Colonic mucosa (tissue), 4 donors: ENCODE results near the gene ADAMTS2. TPM values are rescaled to one million over a fixed set of nuclear protein-coding genes. Genes with fewer than 3 reads are reported as not detected.

Source experiments
- DNase-seq: peaks from one replicate; pipeline ENCODE4 v3.0.0-alpha.2; 2020
- H3K27ac ChIP-seq: fragments of 200-600 bp; one replicate; pipeline ENCODE4 v1.8.0; 2021
- H3K27me3 ChIP-seq: fragments of 200-600 bp; one replicate; pipeline ENCODE4 v1.8.0; 2021
- H3K36me3 ChIP-seq: fragments of 200-600 bp; one replicate; pipeline ENCODE4 v1.8.0; 2021
- H3K4me1 ChIP-seq: fragments of 200-600 bp; one replicate; pipeline ENCODE4 v1.8.0; 2021; ENCODE audit warnings: mild to moderate bottlenecking
- H3K4me3 ChIP-seq: fragments of 200-600 bp; one replicate; pipeline ENCODE4 v1.8.0; 2021
- H3K9ac ChIP-seq, 2 donors: one replicate each; pipeline ENCODE4 v1.7.0; 2013; ENCODE audit warnings: control low read depth in 2 of 2, low read depth in 2 of 2, low read length in 2 of 2
- H3K9me3 ChIP-seq: fragments of 200-600 bp; one replicate; pipeline ENCODE4 v1.8.0; 2021
- intact Hi-C: fragments of 100-400 bp; cut with DNase I; formaldehyde crosslinking; loops from one replicate; pipeline ENCODE4 v1.14.1; 2022
- total RNA-seq, 2 donors: library from RNA; stranded (reverse); fragmentation: NEBNext Ultra II Directional in 1 of 2; extraction: Animal tissue kit (Norgen Biotek cat#: 25700) in 1 of 2; gene quantifications; one replicate each; pipeline ENCODE4 v1.2.1, GENCODE V29; 2021
- TF ChIP-seq, protein P1 (sequence below): fragments of 200-600 bp; IDR thresholded peaks from one replicate; pipeline ENCODE4 v1.8.0; 2022; ENCODE audit warnings: antibody characterized with exemption, mild to moderate bottlenecking
- donor health status: healthy.
- donor health status: DM: no; HTN: no; CAD: no.
- donor health status: DM: no; HTN: no; CAD: no.

ADAMTS2 gene
- total RNA-seq, 2 donors from 2014 or later, result 2.9 to 4.0 TPM

GRCh38 chr5:179270581-179271427, 74.5 kb downstream of the ADAMTS2 start:
- intact Hi-C loops, result no loop called here
- no peak overlapping the region for H3K4me3 ChIP-seq
- no peaks in the 10 kb centered on the region for H3K9me3 ChIP-seq
- TF ChIP-seq, protein P1, sequence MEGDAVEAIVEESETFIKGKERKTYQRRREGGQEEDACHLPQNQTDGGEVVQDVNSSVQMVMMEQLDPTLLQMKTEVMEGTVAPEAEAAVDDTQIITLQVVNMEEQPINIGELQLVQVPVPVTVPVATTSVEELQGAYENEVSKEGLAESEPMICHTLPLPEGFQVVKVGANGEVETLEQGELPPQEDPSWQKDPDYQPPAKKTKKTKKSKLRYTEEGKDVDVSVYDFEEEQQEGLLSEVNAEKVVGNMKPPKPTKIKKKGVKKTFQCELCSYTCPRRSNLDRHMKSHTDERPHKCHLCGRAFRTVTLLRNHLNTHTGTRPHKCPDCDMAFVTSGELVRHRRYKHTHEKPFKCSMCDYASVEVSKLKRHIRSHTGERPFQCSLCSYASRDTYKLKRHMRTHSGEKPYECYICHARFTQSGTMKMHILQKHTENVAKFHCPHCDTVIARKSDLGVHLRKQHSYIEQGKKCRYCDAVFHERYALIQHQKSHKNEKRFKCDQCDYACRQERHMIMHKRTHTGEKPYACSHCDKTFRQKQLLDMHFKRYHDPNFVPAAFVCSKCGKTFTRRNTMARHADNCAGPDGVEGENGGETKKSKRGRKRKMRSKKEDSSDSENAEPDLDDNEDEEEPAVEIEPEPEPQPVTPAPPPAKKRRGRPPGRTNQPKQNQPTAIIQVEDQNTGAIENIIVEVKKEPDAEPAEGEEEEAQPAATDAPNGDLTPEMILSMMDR, result no peak
- H3K4me1 ChIP-seq, result no peaks in the 10 kb centered on the region
- H3K27ac ChIP-seq, result no peak overlapping the region
- no peaks in the 10 kb centered on the region for H3K36me3 ChIP-seq
- H3K9ac ChIP-seq, result no peak overlapping the region
- no peaks in the 10 kb centered on the region for H3K27me3 ChIP-seq
- DNase-seq, result peak; percentile 18

GRCh38 chr5:179269781-179270543, 75.3 kb downstream of the ADAMTS2 start:
- TF ChIP-seq, protein P1, result no peak
- H3K36me3 ChIP-seq, result no peaks in the 10 kb centered on the region
- intact Hi-C loops, result no loop called here
- peak; percentile 9 for DNase-seq
- H3K4me1 ChIP-seq, result no peaks in the 10 kb centered on the region
- no peak overlapping the region for H3K9ac ChIP-seq
- H3K9me3 ChIP-seq, result no peaks in the 10 kb centered on the region
- no peak overlapping the region for H3K4me3 ChIP-seq
- no peak overlapping the region for H3K27ac ChIP-seq
- H3K27me3 ChIP-seq, result no peaks in the 10 kb centered on the region

DNA sequence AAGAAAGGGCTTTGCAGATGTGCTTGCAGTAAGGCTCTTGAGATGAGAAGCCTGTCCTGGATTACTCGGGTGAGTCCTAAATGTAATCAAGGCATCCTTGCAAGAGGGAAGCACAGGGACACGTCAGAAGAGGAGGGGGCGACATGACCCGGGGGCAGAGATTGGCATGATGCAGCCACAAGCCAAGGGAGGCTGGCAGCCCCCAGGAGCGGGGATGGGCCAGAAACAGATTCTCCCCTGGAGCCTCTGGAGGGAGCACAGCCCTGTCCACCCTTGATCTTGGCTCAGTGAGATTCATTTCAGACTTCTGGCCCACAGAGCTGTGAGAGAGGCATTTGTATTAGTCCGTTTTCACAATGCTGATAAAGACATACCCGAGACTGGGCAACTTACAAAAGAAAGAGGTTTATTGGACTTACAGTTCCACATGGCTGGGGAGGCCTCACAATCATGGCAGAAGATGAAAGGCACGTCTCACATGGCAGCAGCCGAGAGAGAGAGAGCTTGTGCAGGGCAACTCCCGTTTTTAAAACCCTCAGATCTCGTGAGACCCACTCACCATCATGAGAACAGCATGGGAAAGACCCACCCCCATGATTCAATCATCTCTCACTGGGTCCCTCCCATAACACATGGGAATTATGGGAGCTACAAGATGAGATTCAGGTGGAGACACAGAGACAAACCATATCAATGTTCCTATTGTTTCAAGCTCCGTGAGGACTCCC, 76.1 kb downstream of the ADAMTS2 start:
- Histone ChIP-seq H3K9me3 (no peaks in the 10 kb centered on the region), H3K27me3 (no peaks in the 10 kb centered on the region), H3K9ac (no peak overlapping the region), H3K27ac (no peak overlapping the region), H3K4me3 (no peak overlapping the region), H3K4me1 (no peaks in the 10 kb centered on the region), H3K36me3 (no peaks in the 10 kb centered on the region)
- TF ChIP-seq, protein P1, result no peak
- DNase-seq, result peak; percentile 12
- intact Hi-C loops, result no loop called here

GRCh38 chr5:179268399-179268952, 76.8 kb downstream of the ADAMTS2 start:
- H3K27me3 ChIP-seq, result no peaks in the 10 kb centered on the region
- H3K9me3 ChIP-seq, result no peaks in the 10 kb centered on the region
- TF ChIP-seq, protein P1, result no peak
- H3K9ac ChIP-seq, result no peak overlapping the region
- no peak overlapping the region for H3K4me3 ChIP-seq
- DNase-seq, result peak; percentile 14
- H3K27ac ChIP-seq, result no peak overlapping the region
- intact Hi-C loops, result no loop called here
- H3K36me3 ChIP-seq, result no peaks in the 10 kb centered on the region
- H3K4me1 ChIP-seq, result no peaks in the 10 kb centered on the region

- Histone ChIP-seq H3K27me3 (no peaks in the 10 kb centered on the region), H3K4me1 (no peaks in the 10 kb centered on the region), H3K9ac (no peak overlapping the region), H3K9me3 (no peaks in the 10 kb centered on the region), H3K36me3 (no peaks in the 10 kb centered on the region), H3K27ac (no peak overlapping the region), H3K4me3 (no peak overlapping the region)
- intact Hi-C loops, result no loop called here
- DNase-seq, result no peak
- TF ChIP-seq, protein P1, result no peak
These were observed 77.6 kb downstream of the ADAMTS2 start for GRCh38 chr5:179267671-179268083.
